M059J (cell line): Measurements from ENCODE around the gene SEMA3B. TPM values are rescaled to one million over a fixed set of nuclear protein-coding genes. Genes with fewer than 3 reads are reported as not detected.
"Not testable (repeated sequence)": the region's sequence is repeated elsewhere in the genome, so short reads cannot be mapped to it uniquely, and the experiment has no call there.

Experiments used
- DNase-seq: peaks from one replicate; pipeline ENCODE4 v3.0.0-alpha.2; 2012; ENCODE audit warnings: low read depth
- total RNA-seq: library from RNA; depleted of rRNA; stranded (reverse); fragments of >200 nt; shearing (Covaris generic); gene quantifications from 2 replicates; pipeline ENCODE4 v1.2.3, GENCODE V29; 2014

The SEMA3B gene
- total RNA-seq, 1 experiment from 2014 or later, result 22.5 TPM

DNA sequence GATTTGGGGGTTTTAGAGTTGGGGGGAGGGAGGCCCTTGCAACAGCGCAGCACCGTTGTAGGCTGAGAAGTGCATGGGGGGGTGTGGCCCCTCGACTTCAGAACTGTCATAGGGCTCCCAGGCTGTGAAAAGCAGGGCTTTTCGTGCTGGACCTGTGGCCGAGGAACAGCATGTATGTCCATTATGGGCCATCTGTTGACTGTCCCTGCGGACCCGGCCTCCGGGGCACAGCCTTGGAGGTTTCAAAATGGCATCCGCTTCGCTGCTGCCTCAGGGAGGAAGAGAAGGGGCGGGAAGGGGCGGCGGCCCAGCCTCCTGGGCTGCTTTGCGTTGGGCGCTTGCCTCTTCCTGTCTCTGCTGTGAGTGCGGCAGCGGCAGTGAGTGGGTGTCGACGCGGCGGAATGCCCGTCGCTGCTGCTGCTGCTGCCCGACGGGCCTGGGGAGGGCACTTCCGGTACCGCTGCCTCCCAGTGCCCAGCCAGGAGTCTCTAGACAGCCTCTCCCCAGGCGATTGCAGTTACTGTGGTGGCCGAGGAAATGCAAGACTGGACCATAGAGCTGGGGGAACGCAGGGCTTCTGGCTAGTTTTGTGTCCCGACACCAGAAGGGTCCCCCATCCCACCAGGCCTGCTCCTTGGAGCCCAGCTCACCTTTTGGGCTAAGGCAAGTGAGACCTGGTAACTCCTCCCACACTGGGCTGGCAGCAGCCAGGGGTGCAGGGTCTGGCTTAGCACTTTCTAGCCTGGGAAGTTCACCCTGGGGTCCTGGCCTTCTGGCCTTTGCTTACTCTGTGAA lies 31.0 kb upstream of the SEMA3B start:
- peak; percentile 86 for DNase-seq

DNA sequence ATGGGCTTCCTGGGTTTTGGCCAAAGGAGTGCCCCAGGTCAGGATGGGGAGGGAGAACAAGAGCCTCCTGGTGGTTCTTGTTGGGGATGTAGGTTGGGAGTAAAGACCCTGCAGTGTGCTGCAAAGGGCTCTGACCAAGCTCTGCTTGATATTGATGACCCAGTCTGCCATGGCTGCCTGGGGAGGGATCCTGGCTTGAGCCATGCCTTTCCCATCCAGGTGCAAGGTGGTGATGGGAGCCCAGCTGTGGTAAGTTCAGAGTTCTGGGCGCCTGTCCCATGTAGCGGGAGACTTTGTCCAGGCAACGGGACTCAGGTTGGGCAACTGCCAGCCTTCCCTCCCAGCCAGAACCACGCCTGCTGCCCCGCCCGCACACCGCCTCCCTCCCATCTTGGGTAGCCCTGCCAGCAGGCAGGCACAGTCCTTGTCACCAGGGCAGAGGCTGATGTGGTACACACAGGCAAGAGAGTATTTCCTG lies 30.4 kb upstream of the SEMA3B start:
- DNase-seq, result peak; percentile 52

DNA sequence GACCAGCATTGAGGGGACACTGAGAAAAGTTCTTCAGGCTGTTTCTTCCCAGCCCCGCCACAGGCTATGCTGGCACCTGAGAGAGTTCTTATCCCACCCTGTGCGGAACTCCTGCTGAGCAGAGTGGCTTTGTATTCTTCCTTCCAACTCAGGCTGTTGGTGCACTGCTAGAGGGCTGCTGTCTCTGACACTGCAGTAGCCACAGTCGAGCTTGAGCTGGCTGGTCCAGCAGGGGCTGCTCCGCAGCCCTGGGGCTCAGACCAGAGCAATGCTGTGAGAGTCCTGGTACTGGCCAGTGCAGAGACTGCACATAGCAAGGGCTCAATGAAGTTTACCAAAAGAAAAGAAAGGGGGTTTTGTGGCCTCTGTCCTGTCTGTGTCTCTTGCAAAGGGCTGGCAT lies 29.3 kb upstream of the SEMA3B start:
- DNase-seq, result no peak

DNA sequence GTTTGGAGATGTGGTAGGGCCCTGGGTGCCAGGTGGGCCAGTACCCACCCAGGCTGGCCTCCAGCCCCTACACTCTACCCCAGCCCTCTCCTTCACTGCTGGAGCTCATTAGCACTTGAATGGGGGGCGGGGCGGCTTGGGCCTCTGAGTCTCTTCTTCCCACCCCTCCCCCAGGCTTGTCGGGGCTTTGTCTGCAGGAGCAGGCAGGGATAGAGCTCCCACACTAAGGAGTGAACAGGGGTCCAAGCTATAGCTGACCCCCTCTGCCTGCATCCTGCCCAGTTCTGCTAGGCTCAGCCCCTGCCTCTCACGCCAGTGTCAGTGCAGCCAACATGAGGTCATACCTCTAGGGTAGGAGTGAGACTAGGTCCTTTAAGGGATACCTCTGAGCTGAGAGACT lies 27.8 kb upstream of the SEMA3B start:
- DNase-seq, result no peak

- DNase-seq, result no peak
Measured at GRCh38 chr3:50241713-50242380, 27.1 kb upstream of the SEMA3B start.

- DNase-seq, result no peak
Measured at GRCh38 chr3:50242381-50242770, 26.6 kb upstream of the SEMA3B start.

GRCh38 chr3:50242851-50243542 lies 25.9 kb upstream of the SEMA3B start:
- peak; percentile 56 for DNase-seq

DNA sequence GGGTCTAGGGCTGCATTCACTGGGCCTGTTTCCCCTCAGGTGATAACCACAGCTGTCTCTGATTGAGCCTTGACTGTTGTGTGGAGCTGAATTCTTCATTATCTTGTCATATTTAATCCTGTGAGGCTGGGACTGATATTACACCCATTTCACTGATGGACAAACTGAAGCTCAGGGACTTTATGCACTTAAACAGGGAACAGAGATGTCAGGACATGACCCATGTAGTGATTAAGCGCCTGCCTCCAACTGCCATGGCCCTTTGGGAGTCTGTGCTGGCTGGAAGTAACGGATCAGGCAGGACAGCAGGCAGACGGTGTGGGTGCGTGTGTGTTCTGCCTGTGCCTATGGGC lies 25.4 kb upstream of the SEMA3B start:
- DNase-seq, result no peak

GRCh38 chr3:50244813-50245212 lies 24.1 kb upstream of the SEMA3B start:
- DNase-seq, result not testable (repeated sequence)

GRCh38 chr3:50245251-50245745 lies 23.6 kb upstream of the SEMA3B start:
- DNase-seq, result peak; percentile 59

- peak; percentile 66 for DNase-seq
Measured at GRCh38 chr3:50245831-50246516, 23.0 kb upstream of the SEMA3B start.

DNA sequence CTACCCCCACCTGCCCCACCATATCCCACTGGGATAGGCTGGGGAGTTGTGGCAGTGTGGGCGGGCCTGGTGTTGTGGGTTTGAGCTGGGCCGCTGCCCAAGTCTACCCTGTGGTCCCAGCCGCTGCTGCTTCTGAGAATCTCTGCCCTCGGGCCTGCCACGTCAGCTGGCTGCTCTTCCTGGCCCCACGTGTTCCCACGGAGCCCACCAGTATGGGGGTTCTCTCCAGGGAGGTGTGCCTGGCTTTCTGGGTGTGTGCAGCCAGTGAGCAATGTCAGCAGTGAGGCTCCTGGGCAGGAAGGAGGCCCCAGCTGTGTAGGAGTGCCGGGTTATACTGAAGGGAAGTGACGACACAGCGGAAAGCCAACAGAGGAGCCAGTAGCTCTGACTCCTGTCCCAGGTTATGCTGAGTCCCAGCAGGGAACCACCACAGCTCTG lies 22.4 kb upstream of the SEMA3B start:
- peak; percentile 97 for DNase-seq

DNA sequence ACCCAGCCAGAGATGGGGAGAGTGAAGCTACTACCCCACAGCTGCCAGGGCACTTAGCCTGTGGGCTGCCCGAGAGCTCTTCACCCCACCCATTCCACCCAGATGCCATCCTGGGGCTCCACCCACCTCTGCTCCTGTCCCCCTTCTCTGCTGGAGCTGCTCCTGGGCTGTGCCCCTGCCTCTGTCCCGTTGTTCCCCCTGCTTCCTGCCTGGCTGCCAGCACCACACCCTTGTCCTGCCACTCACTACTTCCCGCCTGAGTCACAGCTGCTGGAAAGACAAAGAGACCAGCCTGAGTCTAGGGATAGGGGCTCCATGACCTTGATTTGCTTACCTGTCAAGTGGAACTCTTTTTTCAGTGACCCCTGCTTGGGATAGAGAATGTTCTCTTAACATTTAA lies 20.6 kb upstream of the SEMA3B start:
- DNase-seq, result no peak

DNA sequence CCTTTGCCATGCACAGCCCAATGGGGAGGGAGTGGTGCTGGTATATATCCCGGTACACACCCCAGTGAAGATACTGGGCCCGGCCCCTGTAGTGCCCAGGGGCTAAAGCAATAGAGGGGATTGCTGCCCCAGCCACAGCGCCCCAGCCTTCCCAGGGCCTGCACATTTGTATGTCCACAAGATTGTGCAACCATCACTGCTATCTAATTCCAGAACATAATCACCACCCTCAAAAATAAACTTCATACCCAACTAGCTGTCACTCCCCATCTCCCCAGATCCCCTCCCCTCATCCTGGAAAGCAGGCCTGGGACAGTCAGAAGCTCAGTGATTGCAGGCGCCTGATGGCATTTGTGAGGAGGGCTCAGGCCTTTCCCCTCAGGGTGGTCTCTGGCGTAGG lies 19.5 kb upstream of the SEMA3B start:
- DNase-seq, result no peak

GRCh38 chr3:50250514-50250913 lies 18.4 kb upstream of the SEMA3B start:
- DNase-seq, result no peak

DNA sequence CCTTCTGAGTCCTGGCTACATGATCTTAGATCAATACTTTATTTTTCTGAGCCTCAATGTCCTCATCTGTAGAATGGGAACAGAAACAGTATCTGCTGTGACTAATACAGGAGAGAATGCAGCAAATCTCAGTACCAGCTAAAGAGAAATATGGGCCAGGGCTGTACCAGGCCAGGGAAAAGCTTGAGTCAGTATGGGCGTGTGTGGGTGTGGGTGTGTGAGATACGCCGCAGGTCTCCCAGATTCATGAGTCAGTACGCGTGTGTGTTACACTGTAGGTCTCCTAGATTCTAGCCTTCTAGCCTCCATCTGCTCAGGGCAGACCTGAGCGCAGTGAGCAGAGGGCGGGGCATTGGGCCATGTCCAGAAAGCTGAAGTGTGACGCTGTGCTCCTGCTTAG lies 17.7 kb upstream of the SEMA3B start:
- no peak for DNase-seq

GRCh38 chr3:50254577-50255250 lies 14.2 kb upstream of the SEMA3B start:
- peak; percentile 49 for DNase-seq

- no peak for DNase-seq
Measured at GRCh38 chr3:50255251-50255615, 13.7 kb upstream of the SEMA3B start.

- DNase-seq, result peak; percentile 46
Measured at GRCh38 chr3:50256978-50257890, 11.7 kb upstream of the SEMA3B start.

DNA sequence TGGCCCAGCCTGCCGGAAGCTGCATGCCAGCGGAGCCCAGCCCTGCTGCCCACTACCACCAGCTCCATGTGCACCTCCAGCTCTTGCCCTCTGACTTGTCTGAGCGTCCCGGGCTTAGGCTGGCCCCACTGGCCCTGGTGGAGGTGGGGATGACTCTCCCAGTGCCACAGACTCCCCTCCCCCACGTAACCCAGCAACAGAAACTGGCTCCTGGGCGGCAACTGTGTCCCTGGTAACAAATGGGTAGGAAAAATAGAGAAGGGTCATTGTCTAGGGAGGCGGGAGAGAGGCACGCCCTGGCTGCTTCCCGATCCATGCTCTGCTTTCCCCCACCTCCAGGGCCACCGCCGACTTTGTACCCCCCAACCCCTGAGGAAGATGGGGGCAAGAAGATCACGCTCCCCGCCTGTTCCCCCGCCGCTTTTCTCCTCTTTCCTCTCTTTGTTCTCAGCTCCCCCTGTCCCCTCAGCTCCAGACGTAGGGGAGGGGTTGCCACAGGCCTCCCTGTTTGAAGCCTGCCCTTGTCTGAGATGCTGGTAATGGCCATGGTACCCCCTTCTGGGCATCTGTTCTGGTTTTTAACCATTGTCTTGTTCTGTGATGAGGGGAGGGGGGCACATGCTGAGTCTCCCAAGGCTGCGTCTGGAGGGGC lies 10.8 kb upstream of the SEMA3B start:
- DNase-seq, result no peak
